Hepatocyte (in vitro differentiated cells): ENCODE measurements around the gene RFX4. TPM values are rescaled to one million over a fixed set of nuclear protein-coding genes. Genes with fewer than 3 reads are reported as not detected.
"Not testable (repeated sequence)": the region's sequence is repeated elsewhere in the genome, so short reads cannot be mapped to it uniquely, and the experiment has no call there.

Source experiments
- DNase-seq: peaks from one replicate; pipeline ENCODE4 v3.0.0-alpha.2; 2016; ENCODE audit warnings: low spot score
- H2AFZ ChIP-seq: fragments of 200-600 bp; sonication (generic); 2 replicates; pipeline ENCODE4 v1.6.0; 2016; ENCODE audit warnings: antibody characterized with exemption, mild to moderate bottlenecking
- H3K27ac ChIP-seq: fragments of 200-600 bp; sonication (generic); 2 replicates; pipeline ENCODE4 v1.5.1; 2016; ENCODE audit warnings: mild to moderate bottlenecking
- H3K27me3 ChIP-seq: fragments of 200-600 bp; sonication (generic); 2 replicates; pipeline ENCODE4 v1.6.1; 2016
- H3K36me3 ChIP-seq: fragments of 200-600 bp; sonication (generic); replicated peaks from 2 replicates; pipeline ENCODE4 v1.5.1; 2016; ENCODE audit warnings: low read depth; ENCODE audit not compliant: insufficient read depth
- H3K4me1 ChIP-seq: fragments of 200-600 bp; sonication (generic); 2 replicates; pipeline ENCODE4 v1.5.1; 2016; ENCODE audit warnings: mild to moderate bottlenecking, moderate library complexity; ENCODE audit not compliant: insufficient read depth
- H3K4me2 ChIP-seq: fragments of 200-600 bp; sonication (generic); 2 replicates; pipeline ENCODE4 v1.6.0; 2016
- H3K4me3 ChIP-seq: fragments of 200-600 bp; sonication (generic); 2 replicates; pipeline ENCODE4 v1.5.1; 2016; ENCODE audit warnings: mild to moderate bottlenecking
- H3K79me2 ChIP-seq: fragments of 200-600 bp; sonication (generic); 2 replicates; pipeline ENCODE4 v1.6.0; 2017; ENCODE audit warnings: mild to moderate bottlenecking
- H3K9me2 ChIP-seq: fragments of 200-600 bp; sonication (generic); replicated peaks from 2 replicates; pipeline ENCODE4 v1.6.0; 2017; ENCODE audit warnings: mild to moderate bottlenecking; ENCODE audit not compliant: insufficient read depth
- H3K9me3 ChIP-seq: fragments of 200-600 bp; sonication (generic); 2 replicates; pipeline ENCODE4 v1.5.1; 2016; ENCODE audit warnings: low read depth, mild to moderate bottlenecking
- H4K20me1 ChIP-seq: fragments of 200-600 bp; sonication (generic); 2 replicates; pipeline ENCODE4 v1.6.0; 2016; ENCODE audit warnings: mild to moderate bottlenecking; ENCODE audit not compliant: insufficient read depth, poor library complexity, severe bottlenecking
- CTCF ChIP-seq: fragments of 200-600 bp; sonication (generic); IDR thresholded peaks from 2 replicates; pipeline ENCODE4 v1.5.1; 2016; ENCODE audit warnings: antibody characterized with exemption, mild to moderate bottlenecking; ENCODE audit not compliant: poor library complexity
- EZH2 ChIP-seq: fragments of 200-600 bp; sonication (generic); IDR thresholded peaks from 2 replicates; pipeline ENCODE4 v1.6.1; 2016; ENCODE audit warnings: antibody characterized with exemption, mild to moderate bottlenecking, borderline replicate concordance
- EZH2phosphoT487 ChIP-seq: fragments of 200-600 bp; sonication (generic); IDR thresholded peaks from one replicate; pipeline ENCODE4 v1.6.1; 2018; ENCODE audit warnings: antibody characterized with exemption, mild to moderate bottlenecking, low read depth, moderate library complexity; ENCODE audit not compliant: unreplicated experiment, severe bottlenecking
- WGBS: methylation state at CpG from one replicate; pipeline ENCODE4 v1.1.6; 2016; ENCODE audit warnings: low lambda C conversion rate; ENCODE audit errors: missing lambda C conversion rate; 5-methylcytosine and 5-hydroxymethylcytosine counted together
- polyA plus RNA-seq: library from polyadenylated mRNA; unstranded; fragments of >200 nt; fragmentation: Nextera tagmentation; extraction: Ambion mirVana; gene quantifications from 2 replicates; pipeline ENCODE4 v1.2.1, GENCODE V29; 2016
- total RNA-seq: library from RNA; depleted of rRNA; stranded (reverse); fragments of >200 nt; gene quantifications from 2 replicates; pipeline ENCODE4 v1.2.3, GENCODE V29; 2014

The RFX4 gene
- total and polyA plus RNA-seq, 2 experiments from 2014 or later = not detected

- no peaks in the 10 kb centered on the region for H3K79me2 ChIP-seq
- WGBS = 90% methylated on average over 3 of the region's 3 CpGs
- H3K9me3 ChIP-seq = no peaks in the 10 kb centered on the region
- no peaks in the 10 kb centered on the region for H4K20me1 ChIP-seq
- TF ChIP-seq EZH2 = no peak
- no peak for TF ChIP-seq CTCF
- no peak for TF ChIP-seq EZH2phosphoT487
- no peak overlapping the region for H3K4me2 ChIP-seq
- H3K27ac ChIP-seq = no peak overlapping the region
- no peaks in the 10 kb centered on the region for H3K36me3 ChIP-seq
- no peak overlapping the region for H2AFZ ChIP-seq
- H3K4me1 ChIP-seq = no peaks in the 10 kb centered on the region
- no peak overlapping the region for H3K4me3 ChIP-seq
- no peaks in the 10 kb centered on the region for H3K9me2 ChIP-seq
- H3K27me3 ChIP-seq = no peaks in the 10 kb centered on the region
- DNase-seq = no peak
Measured at GRCh38 chr12:106723416-106723815, 140.6 kb downstream of the RFX4 start.

GRCh38 chr12:106724116-106724515 is 141.3 kb downstream of the RFX4 start:
- Histone ChIP-seq H3K36me3 (no peaks in the 10 kb centered on the region), H3K27me3 (no peaks in the 10 kb centered on the region), H3K9me3 (no peaks in the 10 kb centered on the region), H3K4me1 (no peaks in the 10 kb centered on the region), H3K9me2 (no peaks in the 10 kb centered on the region), H3K79me2 (no peaks in the 10 kb centered on the region), H2AFZ (no peak overlapping the region), H3K4me2 (no peak overlapping the region), H3K4me3 (no peak overlapping the region), H4K20me1 (no peaks in the 10 kb centered on the region), H3K27ac (no peak overlapping the region)
- 100% methylated on average over 1 of the region's 1 CpG for WGBS
- DNase-seq = no peak
- no peak for TF ChIP-seq EZH2phosphoT487

GRCh38 chr12:106724934-106725333 is 142.1 kb downstream of the RFX4 start:
- TF ChIP-seq EZH2phosphoT487 (no peak), CTCF (no peak), EZH2 (no peak)
- Histone ChIP-seq H3K36me3 (no peaks in the 10 kb centered on the region), H4K20me1 (no peaks in the 10 kb centered on the region), H3K27ac (no peak overlapping the region), H2AFZ (no peak overlapping the region), H3K79me2 (no peaks in the 10 kb centered on the region), H3K9me2 (no peaks in the 10 kb centered on the region), H3K4me1 (no peaks in the 10 kb centered on the region), H3K4me2 (no peak overlapping the region), H3K27me3 (no peaks in the 10 kb centered on the region), H3K4me3 (no peak overlapping the region), H3K9me3 (no peaks in the 10 kb centered on the region)
- no peak for DNase-seq
- WGBS = 89% methylated on average over 5 of the region's 6 CpGs

GRCh38 chr12:106726603-106727202 is 143.9 kb downstream of the RFX4 start:
- H4K20me1 ChIP-seq, DNase-seq, H3K4me1 ChIP-seq, H2AFZ ChIP-seq, H3K9me2 ChIP-seq, H3K27me3 ChIP-seq, H3K36me3 ChIP-seq, H3K27ac ChIP-seq, H3K4me3 ChIP-seq, H3K9me3 ChIP-seq, H3K4me2 ChIP-seq, H3K79me2 ChIP-seq: not testable (repeated sequence)
- WGBS = 96% methylated on average over 5 of the region's 5 CpGs
